Upper lobe of right lung (tissue), 1 donor: ENCODE results near the gene DGKE. TPM values are rescaled to one million over a fixed set of nuclear protein-coding genes. Genes with fewer than 3 reads are reported as not detected.

Source experiments
- ATAC-seq: fragments of 200-7000 bp; cut with Tn5 transposase; one replicate; pipeline ENCODE4 v1.9.1; 2020; ENCODE audit warnings: mild to moderate bottlenecking, moderate library complexity
- DNase-seq: peaks from one replicate; pipeline ENCODE4 v3.0.0-alpha.2; 2020
- H3K27ac ChIP-seq: fragments of 200-600 bp; one replicate; pipeline ENCODE4 v1.8.0; 2022
- H3K27me3 ChIP-seq: fragments of 200-600 bp; one replicate; pipeline ENCODE4 v1.8.0; 2022; ENCODE audit warnings: mild to moderate bottlenecking
- H3K36me3 ChIP-seq: fragments of 200-600 bp; one replicate; pipeline ENCODE4 v1.8.0; 2022
- H3K4me1 ChIP-seq: fragments of 200-600 bp; one replicate; pipeline ENCODE4 v1.8.0; 2022
- H3K4me3 ChIP-seq: fragments of 200-600 bp; one replicate; pipeline ENCODE4 v1.8.0; 2022; ENCODE audit warnings: mild to moderate bottlenecking
- H3K9me3 ChIP-seq: fragments of 200-600 bp; one replicate; pipeline ENCODE4 v1.8.0; 2022
- intact Hi-C: fragments of 100-400 bp; cut with DNase I; formaldehyde crosslinking; loops from one replicate; pipeline ENCODE4 v1.11.0; 2022
- total RNA-seq: library from RNA; stranded (reverse); fragmentation: NEBNext Ultra II Directional; extraction: Animal tissue kit (Norgen Biotek cat#: 25700); gene quantifications from one replicate; pipeline ENCODE4 v1.2.1, GENCODE V29; 2021
- TF ChIP-seq, protein P1 (sequence below): fragments of 200-600 bp; IDR thresholded peaks from one replicate; pipeline ENCODE4 v1.8.0; 2022; ENCODE audit warnings: antibody characterized with exemption
- donor health status: DM: no; HTN: yes; CAD: no; lungs with severe emphysema.

Gene DGKE
- total RNA-seq, 1 donor from 2014 or later, result 10.4 TPM

DNA sequence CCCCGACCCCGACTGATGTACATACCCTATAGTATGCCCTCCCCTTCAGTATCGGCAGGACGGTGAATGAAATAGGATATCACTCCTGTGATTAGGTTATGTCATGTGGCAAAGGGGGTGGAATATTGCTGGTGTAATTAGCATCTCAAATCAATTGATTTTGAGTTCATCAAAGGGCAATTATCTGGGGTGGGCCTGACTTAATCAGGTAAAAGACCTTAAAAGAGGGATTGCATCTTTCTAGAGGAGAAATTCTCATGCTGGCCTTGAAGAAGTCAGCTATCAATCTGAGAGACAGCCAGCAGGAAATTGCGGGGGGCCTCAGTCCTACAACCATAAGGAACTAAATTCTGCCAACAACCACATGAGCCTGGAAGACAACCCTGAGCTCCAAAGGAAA, 69.6 kb downstream of the DGKE start:
- DNase-seq, result no peak
- H3K9me3 ChIP-seq, result no peaks in the 10 kb centered on the region
- intact Hi-C loops, result no loop called here
- no peaks in the 10 kb centered on the region for H3K27me3 ChIP-seq
- H3K4me1 ChIP-seq, result peaks cover 13% of the 10 kb centered on the region
- no peak for ATAC-seq
- H3K4me3 ChIP-seq, result no peak overlapping the region
- H3K36me3 ChIP-seq, result peaks cover 99% of the 10 kb centered on the region
- H3K27ac ChIP-seq, result no peak overlapping the region
- TF ChIP-seq, protein P1, sequence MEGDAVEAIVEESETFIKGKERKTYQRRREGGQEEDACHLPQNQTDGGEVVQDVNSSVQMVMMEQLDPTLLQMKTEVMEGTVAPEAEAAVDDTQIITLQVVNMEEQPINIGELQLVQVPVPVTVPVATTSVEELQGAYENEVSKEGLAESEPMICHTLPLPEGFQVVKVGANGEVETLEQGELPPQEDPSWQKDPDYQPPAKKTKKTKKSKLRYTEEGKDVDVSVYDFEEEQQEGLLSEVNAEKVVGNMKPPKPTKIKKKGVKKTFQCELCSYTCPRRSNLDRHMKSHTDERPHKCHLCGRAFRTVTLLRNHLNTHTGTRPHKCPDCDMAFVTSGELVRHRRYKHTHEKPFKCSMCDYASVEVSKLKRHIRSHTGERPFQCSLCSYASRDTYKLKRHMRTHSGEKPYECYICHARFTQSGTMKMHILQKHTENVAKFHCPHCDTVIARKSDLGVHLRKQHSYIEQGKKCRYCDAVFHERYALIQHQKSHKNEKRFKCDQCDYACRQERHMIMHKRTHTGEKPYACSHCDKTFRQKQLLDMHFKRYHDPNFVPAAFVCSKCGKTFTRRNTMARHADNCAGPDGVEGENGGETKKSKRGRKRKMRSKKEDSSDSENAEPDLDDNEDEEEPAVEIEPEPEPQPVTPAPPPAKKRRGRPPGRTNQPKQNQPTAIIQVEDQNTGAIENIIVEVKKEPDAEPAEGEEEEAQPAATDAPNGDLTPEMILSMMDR, result no peak

DNA sequence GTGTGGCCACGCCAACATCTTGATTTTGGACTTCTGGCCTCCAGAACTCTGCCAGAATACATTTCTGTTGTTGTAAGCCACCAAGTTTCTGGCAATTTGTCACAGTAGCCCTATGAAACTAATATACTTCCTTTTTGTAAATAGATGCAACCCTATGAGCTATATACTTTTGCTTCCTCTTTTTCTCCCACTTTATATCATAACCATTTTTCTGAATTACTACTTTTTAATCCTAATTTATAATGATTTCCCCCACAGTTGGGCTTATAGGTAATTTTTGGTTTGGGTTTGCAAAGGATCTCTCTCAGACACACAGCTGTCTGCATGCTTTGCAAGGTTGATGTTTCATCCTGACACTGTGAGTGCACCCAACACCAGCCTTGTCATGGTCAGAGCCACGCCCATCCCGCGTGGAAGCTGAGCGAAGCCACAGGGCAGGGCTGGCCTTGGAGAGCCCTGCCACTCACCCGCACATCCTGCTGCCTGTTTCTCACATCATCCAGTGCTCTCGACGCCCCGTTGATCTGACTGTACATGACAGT, 74.1 kb downstream of the DGKE start:
- no peaks in the 10 kb centered on the region for H3K9me3 ChIP-seq
- TF ChIP-seq, protein P1, result no peak
- H3K4me3 ChIP-seq, result no peak overlapping the region
- H3K4me1 ChIP-seq, result peaks cover 45% of the 10 kb centered on the region
- DNase-seq (peak; percentile 83), ATAC-seq (peak; percentile 77)
- intact Hi-C loops, result no loop called here
- peaks cover 62% of the 10 kb centered on the region for H3K36me3 ChIP-seq
- H3K27me3 ChIP-seq, result no peaks in the 10 kb centered on the region
- H3K27ac ChIP-seq, result peak overlapping the region; percentile 97

DNA sequence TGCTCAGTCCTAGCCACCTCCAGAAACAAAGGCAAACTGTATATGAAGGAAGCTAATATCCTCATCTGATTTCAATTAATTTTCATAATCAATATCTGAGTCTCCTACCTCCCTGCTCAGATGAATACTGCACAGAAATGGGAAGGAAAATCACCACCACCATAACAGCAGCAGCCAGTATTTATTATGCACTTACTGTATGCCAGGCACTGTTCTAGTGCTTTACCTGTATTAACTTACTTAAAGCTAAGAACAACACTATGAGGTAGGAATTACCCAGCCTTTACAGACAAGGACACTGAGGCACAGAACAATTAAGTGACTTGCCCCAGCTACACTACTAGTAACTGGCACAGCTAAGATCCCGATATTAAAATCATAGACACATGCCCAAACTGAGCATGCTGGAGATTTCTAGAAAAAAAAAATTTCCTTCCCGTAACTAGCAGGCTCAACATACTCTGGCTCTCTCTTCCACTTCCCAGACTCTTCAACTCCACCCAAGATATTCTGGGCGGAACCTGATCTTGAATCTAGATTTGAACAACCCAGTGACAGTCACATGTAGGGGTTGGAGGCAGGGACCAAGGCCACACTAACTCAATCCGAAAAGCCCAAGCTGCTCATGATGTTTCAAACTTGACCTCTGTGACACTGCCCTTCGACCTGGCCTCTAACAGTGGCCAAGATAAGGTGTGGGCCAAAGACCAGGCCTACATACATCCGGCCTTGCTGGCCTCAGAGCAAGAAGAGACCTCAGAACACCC, 76.0 kb downstream of the DGKE start:
- peak overlapping the region; percentile 15 for H3K4me3 ChIP-seq
- H3K27me3 ChIP-seq, result no peaks in the 10 kb centered on the region
- intact Hi-C loops, result no loop called here
- TF ChIP-seq, protein P1, result no peak
- peak overlapping the region; percentile 97 for H3K27ac ChIP-seq
- DNase-seq (peak; percentile 70), ATAC-seq (peak; percentile 58)
- H3K4me1 ChIP-seq, result peaks cover 49% of the 10 kb centered on the region
- no peaks in the 10 kb centered on the region for H3K9me3 ChIP-seq
- H3K36me3 ChIP-seq, result peaks cover 43% of the 10 kb centered on the region

DNA sequence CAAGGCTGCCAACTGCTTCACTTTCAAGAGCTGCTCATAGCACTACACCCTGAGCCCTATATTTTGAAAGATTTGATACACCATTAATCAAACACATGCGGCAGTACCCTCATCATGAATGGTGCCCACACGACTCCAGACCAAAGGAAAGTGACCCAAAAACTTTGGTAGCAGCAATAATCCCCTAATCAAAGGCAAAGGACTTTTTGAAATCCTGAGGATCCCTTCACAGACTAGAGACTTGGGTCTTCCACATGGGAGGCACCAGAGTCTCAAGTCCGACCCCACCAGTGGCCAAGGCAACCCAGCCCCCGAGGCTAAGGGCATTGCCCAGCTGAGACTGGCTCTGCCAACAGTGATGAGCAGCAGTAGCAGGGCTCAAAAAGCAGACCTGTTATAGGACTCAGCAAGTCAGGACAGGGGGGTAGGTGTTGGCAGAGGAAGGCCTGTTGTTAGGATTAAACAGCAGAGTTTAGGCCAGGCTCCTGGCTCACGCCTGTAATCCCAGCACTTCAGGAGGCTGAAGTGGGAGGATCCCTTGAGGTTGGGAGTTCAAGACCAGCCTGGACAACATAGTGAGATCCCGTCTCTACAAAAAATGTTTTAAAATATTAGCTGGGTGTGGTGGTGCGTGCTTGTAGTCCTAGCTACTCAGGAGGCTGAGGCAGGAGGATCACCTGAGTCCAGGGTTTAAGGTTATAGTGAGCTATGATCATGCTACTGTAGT, 76.7 kb downstream of the DGKE start:
- peaks cover 36% of the 10 kb centered on the region for H3K36me3 ChIP-seq
- peaks cover 57% of the 10 kb centered on the region for H3K4me1 ChIP-seq
- TF ChIP-seq, protein P1, result no peak
- H3K4me3 ChIP-seq, result peak overlapping the region; percentile 15
- H3K27ac ChIP-seq, result peak overlapping the region; percentile 97
- no peaks in the 10 kb centered on the region for H3K9me3 ChIP-seq
- DNase-seq (no peak), ATAC-seq (no peak)
- H3K27me3 ChIP-seq, result no peaks in the 10 kb centered on the region
- intact Hi-C loops, result no loop called here

DNA sequence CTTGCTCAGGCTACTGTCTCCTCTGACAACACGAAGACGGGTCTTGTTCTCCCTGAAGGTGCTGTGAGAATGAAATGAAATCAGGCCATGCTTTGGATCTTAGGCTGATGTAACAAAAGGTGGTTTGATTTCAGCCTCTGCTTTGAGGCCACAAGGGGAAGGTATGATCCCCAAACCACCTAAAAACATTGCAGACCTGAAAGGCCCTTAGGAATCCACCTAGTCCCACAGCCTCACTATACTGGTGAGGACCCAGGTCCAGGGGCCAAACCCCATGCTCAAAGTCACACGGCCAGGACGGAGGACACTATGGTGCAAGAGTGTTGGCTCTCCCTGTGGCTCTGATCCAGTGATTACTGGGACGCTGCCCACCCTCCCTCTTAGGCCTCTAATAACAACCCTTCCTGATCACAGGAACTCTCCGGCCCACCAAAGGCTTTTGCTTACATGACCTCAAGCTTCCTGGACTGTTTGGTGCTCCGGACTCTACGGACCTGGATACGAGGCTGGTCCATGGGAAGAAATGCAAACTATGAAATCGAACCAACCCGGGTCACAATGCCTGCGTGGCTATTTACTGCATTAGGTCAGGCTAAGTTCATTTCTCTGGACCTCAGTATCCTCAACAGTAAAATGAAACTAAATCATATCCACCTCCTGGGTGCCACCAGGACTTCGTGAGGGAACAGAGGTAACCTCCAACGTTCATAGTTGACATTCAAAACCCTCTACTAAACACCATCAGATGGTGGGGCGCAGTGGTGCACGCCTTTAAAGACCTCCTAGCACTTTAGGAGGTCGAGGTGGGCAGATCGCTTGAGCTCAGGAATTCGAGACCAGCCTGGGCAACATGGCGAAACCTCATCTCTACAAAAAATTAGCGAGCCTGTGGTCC, 78.4 kb downstream of the DGKE start:
- H3K4me3 ChIP-seq, result peak overlapping the region; percentile 96
- H3K27ac ChIP-seq, result peak overlapping the region; percentile 97
- H3K27me3 ChIP-seq, result no peaks in the 10 kb centered on the region
- no peak for DNase-seq
- H3K9me3 ChIP-seq, result no peaks in the 10 kb centered on the region
- no peak for ATAC-seq
- peaks cover 61% of the 10 kb centered on the region for H3K4me1 ChIP-seq
- TF ChIP-seq, protein P1, result no peak
- peaks cover 19% of the 10 kb centered on the region for H3K36me3 ChIP-seq
- intact Hi-C loops, result no loop called here
